CD4-positive, alpha-beta T cell treated with Interleukin-2 at 100 ng/mL for 4 hours (primary cell): ENCODE data around the gene ARHGEF4.
"Not testable (repeated sequence)": the region's sequence is repeated elsewhere in the genome, so short reads cannot be mapped to it uniquely, and the experiment has no call there.

Experiments used
- DNase-seq: peaks from one replicate; pipeline ENCODE4 v3.0.0-alpha.2; 2020; ENCODE audit warnings: low spot score

ARHGEF4 gene

DNA sequence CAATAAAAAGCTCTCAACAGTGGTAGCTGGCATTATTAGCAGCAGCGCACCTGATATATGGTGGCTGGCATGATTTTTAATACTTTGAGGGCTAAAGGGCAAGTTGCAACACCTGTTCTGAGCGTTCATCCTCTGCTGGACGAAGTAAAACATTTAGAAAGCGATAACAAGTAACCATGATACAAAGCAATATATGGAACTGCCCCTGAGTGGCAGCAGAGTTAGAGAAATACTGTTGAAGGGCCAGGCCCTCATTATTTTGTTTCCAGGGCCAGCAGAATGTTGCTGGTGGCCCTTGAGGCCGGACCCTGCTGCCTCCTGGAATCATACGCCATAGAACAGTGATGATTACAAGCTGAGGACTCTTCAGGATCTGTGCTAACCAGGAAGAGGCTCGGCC, 47.8 kb downstream of the ARHGEF4 start:
- no peak for DNase-seq

DNA sequence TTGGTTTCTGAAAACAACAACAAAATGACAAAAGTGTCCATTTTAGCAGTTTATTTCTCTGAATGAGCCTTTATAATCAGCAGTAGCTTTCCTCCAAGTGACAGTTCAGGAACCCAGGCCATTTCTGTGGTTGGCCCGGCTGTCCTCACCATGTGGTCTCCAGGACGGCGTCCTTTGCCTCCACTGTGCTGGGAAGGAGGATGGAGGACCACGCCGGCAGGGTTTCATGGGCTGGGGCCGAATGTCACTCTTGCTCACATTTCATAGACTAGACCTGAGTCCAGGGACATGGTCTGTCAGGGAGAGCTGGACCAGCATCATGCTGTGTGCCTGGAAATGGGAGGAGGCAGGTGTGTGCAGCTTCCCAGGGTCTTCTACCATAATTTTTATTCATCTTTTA, 50.9 kb downstream of the ARHGEF4 start:
- no peak for DNase-seq

GRCh38 chr2:130890941-130891669, 54.4 kb downstream of the ARHGEF4 start:
- no peak for DNase-seq

DNA sequence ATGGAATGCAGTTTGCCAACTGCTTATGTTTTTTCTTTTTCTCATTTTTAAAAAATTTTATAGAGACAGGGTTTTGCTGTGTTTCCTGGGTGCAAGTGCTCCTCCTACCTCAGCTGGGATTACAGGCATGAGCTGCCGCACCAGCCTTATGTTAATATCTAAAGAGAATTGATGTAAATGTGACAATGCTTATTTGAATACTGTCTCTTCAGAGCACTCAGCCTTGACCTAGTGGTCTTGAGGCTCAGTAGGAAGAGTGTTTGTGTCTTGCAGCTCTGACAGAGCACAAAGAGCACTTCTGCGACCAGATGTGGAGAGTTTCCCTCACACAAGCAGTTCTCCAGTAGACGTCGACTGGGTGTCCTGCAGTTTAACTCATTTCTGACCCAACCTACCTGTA, 55.3 kb downstream of the ARHGEF4 start:
- DNase-seq = no peak

DNA sequence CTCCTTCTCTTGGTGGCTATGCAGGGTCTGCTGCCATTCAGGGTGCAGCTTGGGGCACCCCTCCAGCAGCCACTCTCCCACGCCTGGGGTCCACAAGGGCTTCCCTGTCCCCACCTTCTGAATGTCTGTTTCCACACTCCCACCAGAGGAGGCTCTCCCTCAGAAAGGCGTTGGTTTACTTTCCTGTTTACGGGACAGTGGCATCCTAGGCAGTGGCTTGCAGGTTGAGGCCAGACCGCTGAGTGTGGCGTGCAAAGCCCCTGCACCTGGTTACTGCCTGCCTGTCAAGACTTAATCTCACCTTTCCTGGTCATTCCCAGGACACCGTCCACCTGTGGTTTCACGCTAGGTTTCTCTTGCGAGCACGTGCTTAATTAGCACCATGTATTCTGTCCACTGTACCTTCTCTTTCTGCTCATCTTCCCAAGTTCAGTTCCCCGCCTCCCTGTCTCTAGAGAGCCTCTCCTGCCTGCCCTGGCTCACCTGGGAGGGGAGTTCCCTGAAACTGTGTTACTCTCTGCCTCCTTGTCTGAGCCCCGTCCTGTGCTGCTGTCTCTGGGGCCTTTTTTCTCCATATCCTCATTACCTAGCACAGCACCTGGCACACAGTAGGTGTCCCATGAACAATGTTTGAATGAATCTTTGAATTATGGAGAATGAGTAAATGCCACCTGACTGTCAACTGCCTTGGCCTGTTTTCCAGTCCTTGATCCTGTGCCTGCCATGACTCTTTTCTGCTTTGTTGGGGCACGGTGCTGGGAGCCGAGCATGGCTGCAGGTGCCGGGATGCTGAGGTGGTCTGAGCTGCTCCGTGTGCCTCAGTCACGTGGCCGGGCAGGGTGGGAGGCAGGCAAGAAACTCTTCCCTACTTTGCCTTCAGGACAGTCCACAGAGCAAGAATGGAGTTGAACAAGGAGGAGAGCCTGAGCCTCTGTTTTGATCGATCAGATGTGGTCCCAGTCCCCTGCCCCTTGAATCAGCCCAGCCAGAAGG, 56.4 kb downstream of the ARHGEF4 start:
- no peak for DNase-seq

GRCh38 chr2:130894326-130894942, 57.7 kb downstream of the ARHGEF4 start:
- DNase-seq = no peak

GRCh38 chr2:130896813-130897212, 60.1 kb downstream of the ARHGEF4 start:
- no peak for DNase-seq

DNA sequence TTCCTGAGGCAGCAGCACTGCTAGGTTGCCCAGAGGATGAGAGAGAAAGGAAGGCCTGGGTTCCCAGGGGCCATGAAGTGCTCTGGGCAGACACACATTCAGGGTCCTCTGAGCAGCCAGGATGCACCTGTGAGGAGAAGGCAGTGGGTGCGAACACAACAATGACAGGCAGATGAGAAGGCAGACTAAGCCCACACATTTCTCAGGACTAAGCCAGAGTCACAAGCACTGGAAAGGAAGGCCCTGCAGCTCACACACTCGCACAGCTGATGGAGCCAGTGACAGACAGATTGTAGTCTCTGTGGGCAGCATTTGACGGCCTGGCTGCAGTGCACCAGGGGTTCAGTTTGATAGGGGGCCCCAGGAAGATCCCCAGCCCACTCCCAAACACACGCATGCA, 61.8 kb downstream of the ARHGEF4 start:
- DNase-seq = no peak

DNA sequence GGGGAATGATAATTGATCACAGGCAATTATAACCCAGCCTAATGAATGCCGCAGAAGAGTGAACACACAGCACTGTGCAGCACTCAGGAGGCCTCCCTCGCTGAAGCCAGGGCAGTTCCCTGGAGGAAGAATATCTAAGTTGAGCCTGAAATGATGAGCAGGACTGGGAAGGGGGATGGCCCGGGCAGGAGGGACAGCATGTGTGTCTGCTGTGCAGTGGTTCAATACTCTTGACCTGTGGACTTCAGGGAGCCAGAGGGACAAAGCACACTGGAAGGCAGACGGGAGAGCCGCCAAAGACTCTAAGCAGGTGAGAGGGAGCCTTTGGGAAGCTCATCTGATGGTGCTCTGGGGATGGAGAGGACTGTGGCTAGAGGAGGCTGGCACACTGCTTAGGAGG, 62.6 kb downstream of the ARHGEF4 start:
- no peak for DNase-seq

GRCh38 chr2:130901061-130901460, 64.3 kb downstream of the ARHGEF4 start:
- no peak for DNase-seq

DNA sequence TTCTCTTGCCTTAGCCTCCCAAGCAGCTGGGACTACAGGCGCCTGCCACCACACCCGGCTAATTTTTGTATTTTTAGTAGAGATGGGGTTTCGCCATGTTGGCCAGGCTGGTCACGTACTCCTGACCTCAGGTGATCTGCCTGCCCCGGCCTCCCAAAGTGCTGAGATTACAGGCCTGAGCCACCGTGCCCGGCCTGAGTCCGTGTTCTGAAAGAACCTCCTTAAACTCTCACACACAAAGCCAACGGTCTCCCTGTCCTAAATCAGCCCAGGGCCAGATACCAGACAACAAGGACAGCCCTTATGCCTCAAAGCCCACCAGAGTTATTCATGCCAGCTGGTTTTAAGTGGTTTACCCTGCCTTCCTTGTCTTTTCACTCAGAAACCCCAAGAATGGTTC, 64.9 kb downstream of the ARHGEF4 start:
- DNase-seq = not testable (repeated sequence)

DNA sequence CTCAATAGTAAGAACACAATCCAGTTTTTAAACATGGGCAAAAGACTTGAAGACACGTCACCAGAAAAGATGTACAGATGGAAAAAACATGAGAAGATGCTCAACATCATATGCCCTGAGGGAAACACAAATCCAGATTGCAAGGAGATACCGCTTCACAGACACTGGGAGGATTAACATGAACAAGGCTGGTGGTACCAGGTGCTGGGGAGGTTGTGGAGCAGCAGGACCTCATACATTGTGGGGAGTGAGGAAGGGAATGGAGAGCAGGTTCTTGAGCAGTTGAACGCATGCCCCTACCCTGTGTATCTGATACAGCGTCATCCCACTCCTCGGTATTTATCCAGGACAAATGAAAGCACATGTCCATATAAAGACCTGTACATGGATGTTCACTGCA, 72.1 kb downstream of the ARHGEF4 start:
- no peak for DNase-seq

DNA sequence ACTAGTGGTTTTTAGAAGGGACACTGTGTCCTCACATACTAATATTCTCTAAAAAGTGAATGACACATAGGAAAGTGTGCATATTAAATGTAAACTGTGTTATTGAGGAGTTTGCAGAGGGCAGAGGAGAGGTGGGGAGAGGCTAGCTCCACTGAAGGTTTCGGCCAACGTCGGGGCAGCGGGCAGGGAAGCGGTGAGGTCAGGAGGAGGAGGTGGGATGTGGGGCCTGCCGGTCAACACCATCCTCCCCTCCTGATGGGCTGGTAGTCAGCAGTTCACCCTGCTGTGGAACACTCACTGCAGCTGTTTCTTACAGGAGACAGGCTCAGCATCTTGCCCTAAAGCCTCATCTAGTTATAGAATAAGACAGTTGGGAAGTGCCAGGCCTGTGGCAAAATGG, 74.2 kb downstream of the ARHGEF4 start:
- DNase-seq = no peak

DNA sequence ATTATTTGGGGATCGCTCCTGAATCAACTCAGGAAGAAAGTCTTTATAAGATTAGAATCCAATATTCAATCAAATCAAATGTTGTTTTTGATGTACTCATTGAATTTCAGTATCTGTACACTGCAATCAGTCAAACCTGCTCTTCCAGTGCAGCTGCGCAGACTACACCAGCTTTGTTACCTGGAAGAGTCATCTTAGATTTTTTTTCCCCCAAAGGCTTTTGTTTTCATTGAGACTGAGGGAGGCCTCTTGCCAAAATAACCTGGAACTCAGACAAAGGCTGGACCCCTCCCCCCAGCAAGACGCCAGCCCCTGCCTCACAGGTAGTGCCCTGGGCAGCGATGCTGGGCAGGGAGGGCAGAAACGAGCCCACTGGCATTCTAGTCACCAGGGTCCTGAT, 74.8 kb downstream of the ARHGEF4 start:
- DNase-seq = no peak

DNA sequence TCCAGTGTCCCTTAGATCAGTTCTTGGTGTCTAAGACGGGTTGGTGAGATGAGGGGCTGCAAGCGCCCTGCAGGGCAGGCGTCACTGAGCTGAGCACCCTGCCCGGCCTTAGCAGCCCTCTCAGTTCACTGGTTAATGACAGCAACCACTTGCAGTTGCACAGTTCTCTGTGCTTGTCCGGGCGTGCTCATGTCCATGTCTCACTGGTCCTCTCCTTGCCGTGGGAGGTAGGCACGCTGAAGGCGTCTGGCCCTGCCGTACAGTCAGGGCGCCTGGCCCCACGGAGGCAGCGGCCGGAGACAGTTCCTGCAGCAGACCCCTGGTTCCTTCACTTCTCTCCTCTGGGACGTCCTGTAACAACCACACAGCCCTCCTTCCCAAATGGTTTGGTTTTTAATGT, 75.3 kb downstream of the ARHGEF4 start:
- DNase-seq = no peak

DNA sequence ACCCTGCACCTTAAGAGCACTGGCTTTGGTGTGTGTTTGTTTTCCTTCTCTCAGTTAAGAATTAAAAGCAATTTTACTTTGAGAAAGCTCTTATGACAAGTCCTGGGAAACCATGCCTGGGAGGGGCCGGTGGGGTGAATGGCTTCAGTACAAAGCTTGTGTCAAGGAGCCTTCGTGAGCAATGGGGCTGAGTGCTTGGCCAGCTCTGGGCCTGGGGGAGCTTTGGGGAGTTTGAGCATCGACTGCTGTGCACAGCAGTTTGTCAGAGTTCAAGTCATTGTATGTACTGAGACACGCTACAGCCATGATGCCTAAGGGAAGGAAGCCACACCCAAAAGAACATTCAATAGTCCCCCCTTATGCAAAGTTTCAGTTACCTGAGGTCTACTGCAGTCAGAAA, 75.8 kb downstream of the ARHGEF4 start:
- DNase-seq = no peak

- no peak for DNase-seq
Measured at GRCh38 chr2:130913891-130914290, 77.2 kb downstream of the ARHGEF4 start.

- no peak for DNase-seq
Measured at GRCh38 chr2:130915149-130915548, 78.4 kb downstream of the ARHGEF4 start.

GRCh38 chr2:130915595-130916437, 79.1 kb downstream of the ARHGEF4 start:
- no peak for DNase-seq

DNA sequence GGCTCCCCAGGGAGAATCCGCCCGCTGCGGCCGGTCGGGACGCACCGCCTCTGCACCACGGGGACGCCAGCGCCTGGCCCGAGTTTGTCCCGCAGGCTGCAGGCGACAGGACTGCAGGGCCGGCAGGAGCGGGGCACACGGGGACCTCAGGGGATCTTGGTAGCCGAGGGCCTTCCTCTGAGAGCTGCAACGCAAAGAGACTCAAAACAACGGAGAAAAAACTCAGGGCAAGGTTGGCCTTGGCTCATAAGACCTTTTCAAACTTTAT, 79.7 kb downstream of the ARHGEF4 start:
- no peak for DNase-seq

DNA sequence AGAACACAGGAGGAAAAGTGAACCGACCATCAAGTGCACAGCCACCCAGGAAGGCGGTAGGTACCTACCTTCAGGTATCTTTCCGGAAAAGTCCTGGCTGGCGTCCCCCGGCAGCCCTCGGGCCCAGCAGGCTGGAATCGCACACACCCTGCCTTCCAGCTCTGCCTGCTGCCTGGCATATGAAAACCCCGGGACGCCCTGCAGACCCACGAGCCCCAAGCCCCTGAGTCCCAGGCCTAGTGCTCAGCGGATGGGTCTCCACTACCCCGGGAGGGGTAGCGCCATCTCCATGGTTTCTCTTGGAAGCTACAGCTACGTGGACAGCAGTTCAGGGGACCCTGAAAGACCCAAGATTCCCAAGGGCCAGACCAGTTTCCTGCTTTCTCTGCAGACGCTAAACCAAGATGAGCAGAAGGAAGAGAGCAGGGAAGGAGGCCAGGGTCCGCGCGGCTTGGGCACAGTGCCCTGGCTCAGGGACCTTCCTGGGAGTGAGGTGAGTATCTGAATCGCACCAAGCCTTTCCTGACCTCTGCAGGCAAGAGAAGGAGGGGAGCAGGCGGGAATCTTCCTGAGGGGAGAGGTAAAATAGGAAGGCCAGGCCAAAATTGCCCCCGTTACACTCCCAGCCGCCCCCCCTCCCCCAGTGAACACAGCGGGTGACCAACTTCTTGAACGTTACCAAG, 80.4 kb downstream of the ARHGEF4 start:
- no peak for DNase-seq

DNA sequence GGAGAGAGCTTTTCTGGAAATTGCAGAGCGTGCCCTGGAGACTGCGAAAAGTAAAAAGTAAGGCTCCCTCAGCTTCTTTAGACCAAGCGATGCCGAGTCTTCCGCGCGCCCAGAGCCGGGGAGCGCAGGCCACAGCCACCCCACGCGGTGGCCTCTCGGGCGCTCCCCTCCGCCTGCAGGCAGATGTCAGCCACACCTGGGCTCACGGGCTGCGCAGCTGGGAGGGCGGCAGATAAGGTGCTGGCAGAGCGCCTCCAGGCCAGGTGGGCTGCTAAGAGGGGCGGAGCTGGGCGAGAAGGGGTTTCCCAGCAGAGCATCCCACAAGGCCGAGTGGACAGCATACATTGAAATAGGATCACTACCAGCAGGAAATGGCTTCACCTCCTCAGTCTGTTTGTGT, 81.7 kb downstream of the ARHGEF4 start:
- no peak for DNase-seq
